ENCODE measurements around the gene CNTNAP2. TPM values are rescaled to one million over a fixed set of nuclear protein-coding genes. Genes with fewer than 3 reads are reported as not detected.

Gene CNTNAP2
- total RNA-seq, 4 donors from 2014 or later: 0.25 to 0.89 (median 0.30) TPM; not detected in 1

DNA sequence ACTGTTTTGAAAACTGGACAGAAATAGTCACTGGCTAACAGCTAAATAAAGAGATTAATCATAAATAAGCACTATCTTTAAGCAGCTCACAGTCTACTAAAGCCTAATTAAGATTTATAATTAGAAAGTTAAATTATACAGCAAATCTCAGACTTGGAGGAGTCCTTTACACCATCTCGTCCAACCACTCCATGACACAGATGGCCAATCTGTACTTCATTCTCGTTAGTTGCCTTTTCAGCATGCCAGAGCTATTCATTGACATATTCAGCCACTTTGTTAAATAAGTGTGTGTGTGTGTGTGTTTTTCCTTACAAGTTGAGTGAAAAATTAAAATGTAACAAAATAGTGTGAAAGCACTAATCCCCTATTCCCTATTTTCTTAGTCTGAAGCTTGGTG is 1066.7 kb downstream of the CNTNAP2 start:
- Histone ChIP-seq H3K4me3 (no peak overlapping the region), H3K27ac (no peak overlapping the region), H3K36me3 (no peaks in the 10 kb centered on the region), H3K9me3 (no peaks in the 10 kb centered on the region), H3K27me3 (no peaks in the 10 kb centered on the region), H3K4me1 (no peaks in the 10 kb centered on the region)
- WGBS: 72% methylated on average over 2 of the region's 2 CpGs
- DNase-seq (ENCODE audit: low spot score in 2 of 2): no peak
- TF ChIP-seq EP300 (IDR thresholded peaks at IDR 0.05) (no peak), POLR2AphosphoS5 (IDR thresholded peaks at IDR 0.05) (no peak), POLR2A (IDR thresholded peaks at IDR 0.05) (no peak)
- TF ChIP-seq, protein P1, sequence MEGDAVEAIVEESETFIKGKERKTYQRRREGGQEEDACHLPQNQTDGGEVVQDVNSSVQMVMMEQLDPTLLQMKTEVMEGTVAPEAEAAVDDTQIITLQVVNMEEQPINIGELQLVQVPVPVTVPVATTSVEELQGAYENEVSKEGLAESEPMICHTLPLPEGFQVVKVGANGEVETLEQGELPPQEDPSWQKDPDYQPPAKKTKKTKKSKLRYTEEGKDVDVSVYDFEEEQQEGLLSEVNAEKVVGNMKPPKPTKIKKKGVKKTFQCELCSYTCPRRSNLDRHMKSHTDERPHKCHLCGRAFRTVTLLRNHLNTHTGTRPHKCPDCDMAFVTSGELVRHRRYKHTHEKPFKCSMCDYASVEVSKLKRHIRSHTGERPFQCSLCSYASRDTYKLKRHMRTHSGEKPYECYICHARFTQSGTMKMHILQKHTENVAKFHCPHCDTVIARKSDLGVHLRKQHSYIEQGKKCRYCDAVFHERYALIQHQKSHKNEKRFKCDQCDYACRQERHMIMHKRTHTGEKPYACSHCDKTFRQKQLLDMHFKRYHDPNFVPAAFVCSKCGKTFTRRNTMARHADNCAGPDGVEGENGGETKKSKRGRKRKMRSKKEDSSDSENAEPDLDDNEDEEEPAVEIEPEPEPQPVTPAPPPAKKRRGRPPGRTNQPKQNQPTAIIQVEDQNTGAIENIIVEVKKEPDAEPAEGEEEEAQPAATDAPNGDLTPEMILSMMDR (IDR thresholded peaks at IDR 0.05): no peak

DNA sequence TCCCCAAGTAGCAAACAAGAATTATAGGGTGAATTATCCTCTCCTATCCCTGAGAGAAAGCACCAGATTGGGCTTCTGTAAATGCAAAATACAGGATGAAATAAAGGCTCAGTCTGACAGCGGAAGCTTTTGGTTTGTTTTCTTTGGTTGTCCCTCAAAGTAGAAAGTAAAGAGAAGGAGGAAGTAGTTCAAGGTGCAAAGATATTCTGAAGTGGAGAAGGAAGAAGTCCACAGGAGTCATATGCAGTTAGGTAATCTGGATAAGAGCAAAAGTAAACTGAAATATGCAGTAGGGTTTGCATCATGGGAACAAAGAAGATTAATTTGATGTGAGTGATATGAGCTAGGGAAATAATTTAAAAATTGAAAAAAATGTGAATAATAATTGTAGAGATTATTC is 1071.9 kb downstream of the CNTNAP2 start:
- no peaks in the 10 kb centered on the region for H3K4me1 ChIP-seq
- no peaks in the 10 kb centered on the region for H3K27me3 ChIP-seq
- no peaks in the 10 kb centered on the region for H3K9me3 ChIP-seq
- no peak for DNase-seq (ENCODE audit: low spot score in 2 of 2)
- WGBS: 83% methylated on average over 1 of the region's 1 CpG
- TF ChIP-seq POLR2AphosphoS5 (IDR thresholded peaks at IDR 0.05): no peak
- TF ChIP-seq POLR2A (IDR thresholded peaks at IDR 0.05): no peak
- TF ChIP-seq, protein P1 (IDR thresholded peaks at IDR 0.05): no peak
- TF ChIP-seq EP300 (IDR thresholded peaks at IDR 0.05): no peak
- no peaks in the 10 kb centered on the region for H3K36me3 ChIP-seq
- no peak overlapping the region for H3K4me3 ChIP-seq
- H3K27ac ChIP-seq: no peak overlapping the region

DNA sequence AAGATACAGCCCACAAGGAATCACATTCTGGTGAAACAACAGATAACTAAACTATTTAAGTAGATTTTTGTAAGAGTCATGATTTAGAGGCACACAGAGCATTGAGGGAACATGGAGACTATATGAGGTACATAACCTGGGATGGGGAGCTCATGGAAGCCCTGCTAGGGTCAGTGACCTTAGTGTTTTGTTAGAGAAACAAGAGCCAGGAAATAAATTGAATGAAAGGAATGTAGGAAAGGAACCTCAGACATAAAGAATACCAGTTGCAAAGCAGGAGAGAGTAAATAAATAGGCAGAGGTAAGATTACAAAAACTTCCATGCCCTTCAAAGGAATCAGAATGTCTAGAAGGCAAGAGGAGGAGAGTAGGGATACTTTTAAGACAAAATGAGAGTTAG is 1076.9 kb downstream of the CNTNAP2 start:
- DNase-seq (ENCODE audit: low spot score in 2 of 2): no peak
- no peaks in the 10 kb centered on the region for H3K4me1 ChIP-seq
- H3K27ac ChIP-seq: no peak overlapping the region
- TF ChIP-seq POLR2AphosphoS5 (IDR thresholded peaks at IDR 0.05): no peak
- no peak for TF ChIP-seq POLR2A (IDR thresholded peaks at IDR 0.05)
- TF ChIP-seq EP300 (IDR thresholded peaks at IDR 0.05): no peak
- TF ChIP-seq, protein P1 (IDR thresholded peaks at IDR 0.05): no peak
- H3K9me3 ChIP-seq: no peaks in the 10 kb centered on the region
- no peaks in the 10 kb centered on the region for H3K27me3 ChIP-seq
- H3K4me3 ChIP-seq: no peak overlapping the region
- H3K36me3 ChIP-seq: no peaks in the 10 kb centered on the region

DNA sequence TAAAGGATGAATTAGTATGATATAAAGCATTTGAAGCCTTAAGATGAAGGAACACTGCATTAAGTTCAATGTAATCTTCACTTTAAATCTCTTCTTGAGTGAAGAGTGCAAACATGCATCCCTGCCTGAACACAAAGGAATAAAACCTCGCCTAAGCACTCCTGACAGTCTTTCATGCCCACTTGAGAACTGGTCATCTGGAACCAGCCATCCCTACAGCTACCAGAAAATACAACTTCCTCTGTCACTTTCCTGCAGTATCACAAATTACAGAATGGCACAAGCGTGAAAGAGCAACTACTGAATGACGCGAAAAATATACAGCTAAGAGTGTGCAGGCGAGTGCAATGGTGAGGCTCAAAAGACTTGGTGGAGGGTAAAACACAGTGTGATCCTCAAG is 1079.9 kb downstream of the CNTNAP2 start:
- no peak for DNase-seq (ENCODE audit: low spot score in 2 of 2)
- Histone ChIP-seq H3K4me3 (no peak overlapping the region), H3K36me3 (no peaks in the 10 kb centered on the region), H3K4me1 (no peaks in the 10 kb centered on the region), H3K27ac (no peak overlapping the region), H3K9me3 (no peaks in the 10 kb centered on the region), H3K27me3 (no peaks in the 10 kb centered on the region)
- no peak for TF ChIP-seq POLR2A (IDR thresholded peaks at IDR 0.05)
- no peak for TF ChIP-seq EP300 (IDR thresholded peaks at IDR 0.05)
- 85% methylated on average over 5 of the region's 5 CpGs for WGBS

DNA sequence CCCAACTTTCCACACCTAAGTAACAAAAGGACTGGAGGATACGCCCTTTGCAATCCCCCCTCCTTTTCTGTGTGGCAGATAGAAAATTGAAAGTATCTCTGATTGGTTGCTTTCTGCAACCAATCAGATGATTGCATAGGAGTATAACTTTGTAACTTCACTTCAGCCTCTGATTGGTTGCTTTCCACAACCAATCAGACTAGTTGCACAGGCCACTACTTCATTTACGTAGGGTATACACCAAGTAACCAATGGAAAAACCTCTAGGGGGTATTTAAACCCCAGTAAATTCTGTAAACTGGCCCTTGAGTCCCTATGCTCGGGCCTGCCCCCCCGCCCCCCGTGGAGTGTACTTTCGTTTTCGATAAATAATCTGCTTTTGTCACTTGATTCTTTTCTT is 1080.4 kb downstream of the CNTNAP2 start:
- WGBS: 87% methylated on average over 7 of the region's 7 CpGs
- no peaks in the 10 kb centered on the region for H3K27me3 ChIP-seq
- no peak for DNase-seq (ENCODE audit: low spot score in 2 of 2)
- H3K27ac ChIP-seq: no peak overlapping the region
- no peaks in the 10 kb centered on the region for H3K4me1 ChIP-seq
- H3K4me3 ChIP-seq: no peak overlapping the region
- H3K36me3 ChIP-seq: no peaks in the 10 kb centered on the region
- no peaks in the 10 kb centered on the region for H3K9me3 ChIP-seq
- TF ChIP-seq EP300 (IDR thresholded peaks at IDR 0.05) (no peak), POLR2A (IDR thresholded peaks at IDR 0.05) (no peak), POLR2AphosphoS5 (IDR thresholded peaks at IDR 0.05) (no peak)
- TF ChIP-seq, protein P1 (IDR thresholded peaks at IDR 0.05): no peak

DNA sequence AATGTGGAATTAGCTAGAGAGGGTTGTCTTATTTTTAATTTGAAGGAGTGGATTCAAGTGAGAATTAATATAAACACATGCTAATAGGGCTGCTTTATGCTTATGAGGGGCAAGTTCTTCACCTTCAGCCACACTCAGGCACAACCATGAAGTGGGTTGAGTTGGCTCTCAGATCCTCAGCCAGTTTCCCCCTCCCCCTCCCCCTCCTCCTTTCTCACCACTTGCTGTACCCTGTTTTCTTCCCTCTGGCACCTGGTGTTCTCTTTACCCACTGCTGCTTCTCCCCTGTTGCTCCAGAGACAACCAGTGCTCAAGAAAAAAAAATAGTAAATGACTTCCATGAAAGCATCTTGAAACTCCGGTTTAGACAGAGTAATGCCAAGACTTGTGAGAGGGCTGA is 1083.3 kb downstream of the CNTNAP2 start:
- H3K36me3 ChIP-seq: no peaks in the 10 kb centered on the region
- H3K27me3 ChIP-seq: no peaks in the 10 kb centered on the region
- H3K4me1 ChIP-seq: no peaks in the 10 kb centered on the region
- no peak for DNase-seq (ENCODE audit: low spot score in 2 of 2)
- no peaks in the 10 kb centered on the region for H3K9me3 ChIP-seq
- H3K27ac ChIP-seq: no peak overlapping the region
- TF ChIP-seq EP300 (IDR thresholded peaks at IDR 0.05) (no peak), POLR2A (IDR thresholded peaks at IDR 0.05) (no peak), POLR2AphosphoS5 (IDR thresholded peaks at IDR 0.05) (no peak)
- TF ChIP-seq, protein P1 (IDR thresholded peaks at IDR 0.05): no peak
- no peak overlapping the region for H3K4me3 ChIP-seq
- WGBS: 25% methylated on average over 1 of the region's 1 CpG

Data from suprapubic skin (tissue), 4 donors.